ENCODE measurements around the gene UTS2. TPM values are rescaled to one million over a fixed set of nuclear protein-coding genes. Genes with fewer than 3 reads are reported as not detected.

The UTS2 gene
- total RNA-seq, 1 donor from 2014 or later = not detected

GRCh38 chr1:7884757-7885156, 31.9 kb upstream of the UTS2 start:
- Histone ChIP-seq H3K27ac (no peak overlapping the region), H3K9me3 (no peaks in the 10 kb centered on the region)
- TF ChIP-seq, protein P1, sequence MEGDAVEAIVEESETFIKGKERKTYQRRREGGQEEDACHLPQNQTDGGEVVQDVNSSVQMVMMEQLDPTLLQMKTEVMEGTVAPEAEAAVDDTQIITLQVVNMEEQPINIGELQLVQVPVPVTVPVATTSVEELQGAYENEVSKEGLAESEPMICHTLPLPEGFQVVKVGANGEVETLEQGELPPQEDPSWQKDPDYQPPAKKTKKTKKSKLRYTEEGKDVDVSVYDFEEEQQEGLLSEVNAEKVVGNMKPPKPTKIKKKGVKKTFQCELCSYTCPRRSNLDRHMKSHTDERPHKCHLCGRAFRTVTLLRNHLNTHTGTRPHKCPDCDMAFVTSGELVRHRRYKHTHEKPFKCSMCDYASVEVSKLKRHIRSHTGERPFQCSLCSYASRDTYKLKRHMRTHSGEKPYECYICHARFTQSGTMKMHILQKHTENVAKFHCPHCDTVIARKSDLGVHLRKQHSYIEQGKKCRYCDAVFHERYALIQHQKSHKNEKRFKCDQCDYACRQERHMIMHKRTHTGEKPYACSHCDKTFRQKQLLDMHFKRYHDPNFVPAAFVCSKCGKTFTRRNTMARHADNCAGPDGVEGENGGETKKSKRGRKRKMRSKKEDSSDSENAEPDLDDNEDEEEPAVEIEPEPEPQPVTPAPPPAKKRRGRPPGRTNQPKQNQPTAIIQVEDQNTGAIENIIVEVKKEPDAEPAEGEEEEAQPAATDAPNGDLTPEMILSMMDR (IDR thresholded peaks at IDR 0.05) = no peak

GRCh38 chr1:7879228-7879627, 26.4 kb upstream of the UTS2 start:
- DNase-seq (ENCODE audit: low spot score in 2 of 2) = no peak
- no peak overlapping the region for H3K4me3 ChIP-seq
- H3K9me3 ChIP-seq = peaks cover 0 to 8% of the 10 kb centered on the region in 2 donors
- intact Hi-C loops (cut with DNase I) = no loop called here
- no peaks in the 10 kb centered on the region for H3K36me3 ChIP-seq
- H3K27ac ChIP-seq = no peak overlapping the region
- TF ChIP-seq, protein P1 (IDR thresholded peaks at IDR 0.05) = no peak
- H3K4me1 ChIP-seq = no peaks in the 10 kb centered on the region
- H3K27me3 ChIP-seq = no peaks in the 10 kb centered on the region

More at GRCh38 chr1:7884757-7885156, 31.9 kb upstream of the UTS2 start:
- no peak for DNase-seq (ENCODE audit: low spot score in 2 of 2)
- Histone ChIP-seq H3K4me1 (no peaks in the 10 kb centered on the region), H3K4me3 (no peak overlapping the region), H3K27me3 (no peaks in the 10 kb centered on the region), H3K36me3 (no peaks in the 10 kb centered on the region)
- intact Hi-C loops (cut with DNase I) = no loop called here

GRCh38 chr1:7878027-7878426, 25.2 kb upstream of the UTS2 start:
- no peak overlapping the region for H3K4me3 ChIP-seq
- H3K36me3 ChIP-seq = no peaks in the 10 kb centered on the region
- H3K27me3 ChIP-seq = no peaks in the 10 kb centered on the region
- H3K9me3 ChIP-seq = peaks cover 0 to 8% of the 10 kb centered on the region in 2 donors
- intact Hi-C loops (cut with DNase I) = no loop called here
- H3K4me1 ChIP-seq = no peaks in the 10 kb centered on the region
- TF ChIP-seq, protein P1 (IDR thresholded peaks at IDR 0.05) = no peak
- no peak for DNase-seq (ENCODE audit: low spot score in 2 of 2)
- no peak overlapping the region for H3K27ac ChIP-seq

DNA sequence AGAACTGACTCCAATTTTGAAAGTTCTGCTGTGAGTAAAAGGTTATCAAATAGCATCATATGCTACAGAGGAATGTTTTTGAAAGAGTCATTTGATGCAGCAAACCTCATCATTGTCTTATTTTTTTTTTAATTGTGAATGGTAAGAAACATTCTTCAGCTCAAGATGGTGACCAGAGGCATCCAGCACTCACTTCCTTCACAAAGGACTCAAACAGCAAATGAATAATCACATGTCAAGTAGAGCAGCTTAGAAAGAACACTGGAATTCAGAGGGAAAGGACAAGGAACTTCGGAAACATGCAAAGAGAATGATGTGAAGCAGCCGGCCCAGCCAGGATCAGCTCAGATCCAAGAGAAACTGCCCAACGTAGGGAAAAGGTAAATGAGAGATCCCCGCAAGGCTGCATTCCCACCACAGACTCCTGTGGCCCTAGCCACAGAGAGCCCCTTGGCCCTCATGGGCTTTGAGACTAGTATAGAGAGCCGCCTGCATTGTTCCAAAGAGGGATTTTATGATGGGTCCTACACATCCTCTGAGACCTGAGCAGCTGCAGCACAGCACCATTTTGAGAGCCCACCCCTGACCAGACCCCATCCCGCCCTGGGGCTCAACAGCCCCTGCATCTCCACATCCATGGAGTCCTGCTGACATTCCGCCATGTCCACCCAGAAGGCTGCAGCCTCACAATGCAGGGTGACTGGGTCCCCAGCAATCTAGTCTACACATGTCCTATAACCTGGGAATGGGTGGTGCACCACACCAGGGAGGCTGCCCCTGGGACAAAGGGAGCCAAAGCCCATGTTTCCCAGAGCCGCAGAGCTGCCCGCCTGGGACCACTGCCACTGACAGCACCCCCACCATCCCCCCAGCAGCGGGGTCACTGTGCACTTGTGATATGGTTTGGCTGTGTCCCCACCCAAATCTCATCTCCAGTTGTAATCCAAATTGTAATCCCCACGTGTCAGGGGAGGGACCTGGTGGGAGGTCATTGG, 21.2 kb upstream of the UTS2 start:
- H3K4me3 ChIP-seq = no peak overlapping the region
- no peaks in the 10 kb centered on the region for H3K27me3 ChIP-seq
- no peak for DNase-seq (ENCODE audit: low spot score in 2 of 2)
- no peaks in the 10 kb centered on the region for H3K4me1 ChIP-seq
- TF ChIP-seq, protein P1 (IDR thresholded peaks at IDR 0.05) = no peak
- peaks cover 0 to 8% of the 10 kb centered on the region in 2 donors for H3K9me3 ChIP-seq
- intact Hi-C loops (cut with DNase I) = no loop called here
- H3K27ac ChIP-seq = no peak overlapping the region
- H3K36me3 ChIP-seq = no peaks in the 10 kb centered on the region

DNA sequence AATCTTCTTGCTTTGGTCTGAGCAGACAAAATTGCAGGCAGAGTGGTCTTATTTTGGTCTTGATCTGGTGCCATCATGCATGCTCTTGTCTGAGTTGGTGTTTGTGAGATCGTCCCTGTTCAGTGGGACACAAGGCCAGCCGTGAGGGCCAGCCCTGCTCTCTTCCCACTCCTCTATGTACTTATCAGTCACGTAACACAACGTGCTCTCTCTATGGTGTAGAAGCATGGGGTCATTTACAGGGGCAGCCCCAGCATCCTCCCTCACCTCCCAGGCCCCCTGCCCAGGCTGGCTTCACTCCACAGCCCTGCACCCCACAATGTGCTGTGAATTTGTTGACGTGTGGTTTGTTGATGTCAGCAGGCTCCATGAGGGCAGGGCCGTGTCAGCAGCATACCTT, 18.3 kb upstream of the UTS2 start:
- TF ChIP-seq, protein P1 (IDR thresholded peaks at IDR 0.05) = no peak
- Histone ChIP-seq H3K4me3 (no peak overlapping the region), H3K27me3 (no peaks in the 10 kb centered on the region), H3K36me3 (no peaks in the 10 kb centered on the region), H3K4me1 (no peaks in the 10 kb centered on the region), H3K27ac (no peak overlapping the region), H3K9me3 (no peaks in the 10 kb centered on the region)
- intact Hi-C loops (cut with DNase I) = no loop called here
- DNase-seq (ENCODE audit: low spot score in 2 of 2) = no peak
